GM19395 (cell line): ENCODE results near the gene ZNF76.

Experiments
- ATAC-seq: cut with Tn5 transposase; IDR thresholded peaks from one replicate; pipeline ENCODE4 v1.9.1; 2021; ENCODE audit warnings: mild to moderate bottlenecking, moderate library complexity; ENCODE audit not compliant: unreplicated experiment

ZNF76 gene

GRCh38 chr6:35259194-35259947 is at the start of gene ZNF76:
ZNF76 (plus strand) TSS chr6:35259735; CDS start chr6:35281152, 21,417 bp downstream.
- peak; percentile 78 for ATAC-seq

GRCh38 chr6:35213298-35213791 is 46.2 kb upstream of the ZNF76 start:
- ATAC-seq: no peak

- no peak for ATAC-seq
Observed at GRCh38 chr6:35213824-35214756, 45.4 kb upstream of the ZNF76 start, which contains the start of gene SCUBE3. SCUBE3 (plus strand) TSS chr6:35213956; CDS start chr6:35214419, 463 bp downstream.

GRCh38 chr6:35214869-35215664 is 44.5 kb upstream of the ZNF76 start:
- ATAC-seq: no peak

- ATAC-seq: no peak
Observed at GRCh38 chr6:35215665-35216411, 43.7 kb upstream of the ZNF76 start.

- no peak for ATAC-seq
Observed at GRCh38 chr6:35216412-35216732, 43.2 kb upstream of the ZNF76 start.

GRCh38 chr6:35216851-35217811 is 42.4 kb upstream of the ZNF76 start:
- no peak for ATAC-seq

GRCh38 chr6:35218021-35218420 is 41.5 kb upstream of the ZNF76 start:
- ATAC-seq: no peak

- ATAC-seq: no peak
Observed at GRCh38 chr6:35218456-35218855, 41.1 kb upstream of the ZNF76 start.

GRCh38 chr6:35219683-35220326 is 39.7 kb upstream of the ZNF76 start:
- ATAC-seq: no peak

- ATAC-seq: no peak
Observed at GRCh38 chr6:35220711-35221110, 38.8 kb upstream of the ZNF76 start.

GRCh38 chr6:35223396-35223795 is 36.1 kb upstream of the ZNF76 start:
- ATAC-seq: no peak

- no peak for ATAC-seq
Observed at GRCh38 chr6:35224720-35225119, 34.8 kb upstream of the ZNF76 start.

GRCh38 chr6:35228481-35228880 is 31.1 kb upstream of the ZNF76 start:
- ATAC-seq: no peak

- no peak for ATAC-seq
Observed at GRCh38 chr6:35229304-35229703, 30.2 kb upstream of the ZNF76 start.

GRCh38 chr6:35230498-35230897 is 29.0 kb upstream of the ZNF76 start:
- no peak for ATAC-seq

GRCh38 chr6:35230950-35231349 is 28.6 kb upstream of the ZNF76 start:
- ATAC-seq: no peak

GRCh38 chr6:35231563-35231962 is 28.0 kb upstream of the ZNF76 start:
- ATAC-seq: no peak

GRCh38 chr6:35234901-35235300 is 24.6 kb upstream of the ZNF76 start:
- no peak for ATAC-seq
